Natural killer cell (primary cell): ENCODE measurements around the gene COL8A1. TPM values are rescaled to one million over a fixed set of nuclear protein-coding genes. Genes with fewer than 3 reads are reported as not detected.

Experiments used
- ATAC-seq, 3 donors: fragments of 150-1000 bp in 2 of 3; fragments of 200-7000 bp in 1 of 3; cut with Tn5 transposase; 1 replicate in 1 of 3; 2 replicates in 2 of 3; pipeline ENCODE4 v1.10.0; 2021; ENCODE audit warnings: mild to moderate bottlenecking in 2 of 3, moderate library complexity in 2 of 3
- DNase-seq, 2 donors: peaks; one replicate each; pipeline versions ENCODE4 v3.0.0 to v3.0.0-alpha.2; 2013 to 2021; ENCODE audit warnings: mixed read lengths in 1 of 2
- H3K27ac ChIP-seq: one replicate; pipeline ENCODE4 v1.5.1; 2013; ENCODE audit warnings: mild to moderate bottlenecking, low read length
- H3K27me3 ChIP-seq: one replicate; pipeline ENCODE4 v1.6.1; 2013; ENCODE audit warnings: low read length; ENCODE audit not compliant: control insufficient read depth, insufficient read depth
- H3K36me3 ChIP-seq: one replicate; pipeline ENCODE4 v1.6.1; 2013; ENCODE audit warnings: low read length; ENCODE audit not compliant: control insufficient read depth, insufficient read depth
- H3K4me1 ChIP-seq: one replicate; pipeline ENCODE4 v1.6.1; 2013; ENCODE audit warnings: low read length; ENCODE audit not compliant: control insufficient read depth, insufficient read depth
- H3K4me3 ChIP-seq: one replicate; pipeline ENCODE4 v1.5.1; 2013; ENCODE audit warnings: low read length
- H3K9me3 ChIP-seq: one replicate; pipeline ENCODE4 v1.6.1; 2013; ENCODE audit warnings: low read length; ENCODE audit not compliant: control insufficient read depth, insufficient read depth
- H3K27ac Mint-ChIP-seq, 2 donors: one replicate each; pipeline ENCODE4 v1.8.0; 2022; ENCODE audit warnings: mild to moderate bottlenecking in 2 of 2, mixed read lengths in 2 of 2, moderate library complexity in 1 of 2
- H3K27me3 Mint-ChIP-seq, 2 donors: one replicate each; pipeline ENCODE4 v1.8.0; 2022; ENCODE audit warnings: low read depth in 2 of 2, mixed read lengths in 2 of 2
- H3K36me3 Mint-ChIP-seq: one replicate; pipeline ENCODE4 v1.8.0; 2022; ENCODE audit warnings: mixed read lengths
- H3K4me1 Mint-ChIP-seq, 2 donors: one replicate each; pipeline ENCODE4 v1.8.0; 2022; ENCODE audit warnings: mixed read lengths in 2 of 2
- H3K4me3 Mint-ChIP-seq: one replicate; pipeline ENCODE4 v1.8.0; 2022; ENCODE audit warnings: mild to moderate bottlenecking, moderate library complexity, mixed read lengths
- H3K9me3 Mint-ChIP-seq, 2 donors: one replicate each; pipeline ENCODE4 v1.8.0; 2022; ENCODE audit warnings: mixed read lengths in 2 of 2
- CTCF ChIP-seq: fragments of 200-600 bp; IDR thresholded peaks from one replicate; pipeline ENCODE4 v1.8.0; 2022; ENCODE audit warnings: antibody characterized with exemption
- WGBS: methylation state at CpG from one replicate; pipeline ENCODE4 v1.1.7; 2013; ENCODE audit warnings: missing lambda C conversion rate; ENCODE audit not compliant: insufficient coverage; 5-methylcytosine and 5-hydroxymethylcytosine counted together
- intact Hi-C: fragments of 100-400 bp; cut with micrococcal nuclease; formaldehyde crosslinking; loops from one replicate; pipeline ENCODE4 v1.14.2; 2022
- total RNA-seq, 4 donors: library from RNA; stranded (reverse); fragments of 120-200 nt in 1 of 4; gene quantifications; one replicate each; pipeline versions ENCODE4 v1.2.3 to v1.2.4, GENCODE V29; 2013 to 2022

Gene COL8A1
- total RNA-seq, 3 donors from 2014 or later (not counting 1 experiment from before 2014, with no cell fraction given): 0.12 to 0.23 TPM; not detected in 1

GRCh38 chr3:99630815-99631214 is 7.6 kb upstream of the COL8A1 start:
- Histone ChIP-seq H3K27ac (no peak overlapping the region), H3K4me3 (no peak overlapping the region), H3K27me3 (peaks cover 6% of the 10 kb centered on the region), H3K9me3 (no peaks in the 10 kb centered on the region), H3K36me3 (no peaks in the 10 kb centered on the region), H3K4me1 (no peaks in the 10 kb centered on the region)
- Mint-ChIP-seq H3K4me3 (no peak overlapping the region), H3K4me1 (no peaks in the 10 kb centered on the region), H3K27me3 (peaks cover 8 to 21% of the 10 kb centered on the region in 2 donors), H3K27ac (no peak overlapping the region), H3K9me3 (peaks cover 2% of the 10 kb centered on the region in 2 donors), H3K36me3 (no peaks in the 10 kb centered on the region)
- no peak for TF ChIP-seq CTCF
- intact Hi-C loops: no loop called here
- ATAC-seq (no peak), DNase-seq (no peak)
- WGBS: 80% methylated on average over 1 of the region's 1 CpG

- Mint-ChIP-seq H3K27ac (no peak overlapping the region), H3K4me3 (no peak overlapping the region), H3K36me3 (peaks cover 10% of the 10 kb centered on the region), H3K27me3 (peaks cover 28 to 43% of the 10 kb centered on the region in 2 donors), H3K4me1 (peaks cover 0 to 12% of the 10 kb centered on the region in 2 donors), H3K9me3 (peaks cover 2% of the 10 kb centered on the region in 2 donors)
- Histone ChIP-seq H3K27me3 (peaks cover 16% of the 10 kb centered on the region), H3K4me3 (no peak overlapping the region), H3K36me3 (no peaks in the 10 kb centered on the region), H3K27ac (no peak overlapping the region), H3K4me1 (no peaks in the 10 kb centered on the region), H3K9me3 (no peaks in the 10 kb centered on the region)
- intact Hi-C loops: no loop called here
- no peak for ATAC-seq
- DNase-seq: no peak
- WGBS: 80% methylated on average over 7 of the region's 7 CpGs
- no peak for TF ChIP-seq CTCF
These were observed 4.4 kb upstream of the COL8A1 start for GRCh38 chr3:99633887-99634558.

GRCh38 chr3:99634881-99635280 is 3.5 kb upstream of the COL8A1 start:
- no peak for TF ChIP-seq CTCF
- intact Hi-C loops: no loop called here

GRCh38 chr3:99635348-99635747 is 3.0 kb upstream of the COL8A1 start:
- Mint-ChIP-seq H3K9me3 (peaks cover 2% of the 10 kb centered on the region in 2 donors), H3K36me3 (peaks cover 10% of the 10 kb centered on the region), H3K4me3 (no peak overlapping the region), H3K27me3 (peaks cover 30 to 47% of the 10 kb centered on the region in 2 donors), H3K4me1 (peaks cover 0 to 12% of the 10 kb centered on the region in 2 donors), H3K27ac (no peak overlapping the region)
- Histone ChIP-seq H3K36me3 (no peaks in the 10 kb centered on the region), H3K4me3 (no peak overlapping the region), H3K27ac (no peak overlapping the region), H3K9me3 (no peaks in the 10 kb centered on the region), H3K4me1 (no peaks in the 10 kb centered on the region), H3K27me3 (peaks cover 22% of the 10 kb centered on the region)
- intact Hi-C loops: no loop called here
- 85% methylated on average over 1 of the region's 1 CpG for WGBS
- DNase-seq (no peak), ATAC-seq (no peak)
- TF ChIP-seq CTCF: no peak

More at GRCh38 chr3:99634881-99635280, 3.5 kb upstream of the COL8A1 start:
- DNase-seq: no peak
- 83% methylated on average over 1 of the region's 1 CpG for WGBS
- Mint-ChIP-seq H3K27me3 (peaks cover 30 to 46% of the 10 kb centered on the region in 2 donors), H3K9me3 (peaks cover 2% of the 10 kb centered on the region in 2 donors), H3K4me1 (peaks cover 0 to 12% of the 10 kb centered on the region in 2 donors), H3K4me3 (no peak overlapping the region), H3K36me3 (peaks cover 10% of the 10 kb centered on the region), H3K27ac (no peak overlapping the region)
- Histone ChIP-seq H3K4me3 (no peak overlapping the region), H3K27me3 (peaks cover 20% of the 10 kb centered on the region), H3K4me1 (no peaks in the 10 kb centered on the region), H3K36me3 (no peaks in the 10 kb centered on the region), H3K9me3 (no peaks in the 10 kb centered on the region), H3K27ac (no peak overlapping the region)
- no peak for ATAC-seq
